PFSK-1 (cell line): ENCODE measurements around the gene ADGRB3.

Experiments
- FOXP2 ChIP-seq: optimal IDR thresholded peaks from 2 replicates; pipeline ENCODE3; 2011; ENCODE audit warnings: borderline replicate concordance, control low read depth, inconsistent platforms; ENCODE audit not compliant: insufficient read depth; ENCODE audit errors: extremely low read length, extremely low read depth
- POLR2AphosphoS5 ChIP-seq: IDR thresholded peaks from 2 replicates; pipeline ENCODE4 v1.6.1; 2012; ENCODE audit warnings: low read depth, mild to moderate bottlenecking, control low read depth, low read length, moderate library complexity
- SIN3A ChIP-seq: IDR thresholded peaks from 2 replicates; pipeline ENCODE4 v1.6.1; 2012; ENCODE audit warnings: mild to moderate bottlenecking, low read length, moderate library complexity, borderline replicate concordance; ENCODE audit not compliant: insufficient read depth
- TAF1 ChIP-seq: IDR thresholded peaks from 2 replicates; pipeline ENCODE4 v1.6.1; 2012; ENCODE audit warnings: low read length, control low read depth, borderline replicate concordance; ENCODE audit not compliant: insufficient read depth
- TF ChIP-seq, protein P1 (sequence below), 2 experiments: IDR thresholded peaks; 2 replicates each; pipeline versions ENCODE4 v1.6.1 to v1.8.0; 2011 to 2012; ENCODE audit warnings: low read depth in 2 of 2, low read length in 2 of 2, control low read depth in 1 of 2, inconsistent platforms in 1 of 2, mild to moderate bottlenecking in 1 of 2, moderate library complexity in 1 of 2; ENCODE audit not compliant: insufficient read depth in 1 of 2

DNA sequence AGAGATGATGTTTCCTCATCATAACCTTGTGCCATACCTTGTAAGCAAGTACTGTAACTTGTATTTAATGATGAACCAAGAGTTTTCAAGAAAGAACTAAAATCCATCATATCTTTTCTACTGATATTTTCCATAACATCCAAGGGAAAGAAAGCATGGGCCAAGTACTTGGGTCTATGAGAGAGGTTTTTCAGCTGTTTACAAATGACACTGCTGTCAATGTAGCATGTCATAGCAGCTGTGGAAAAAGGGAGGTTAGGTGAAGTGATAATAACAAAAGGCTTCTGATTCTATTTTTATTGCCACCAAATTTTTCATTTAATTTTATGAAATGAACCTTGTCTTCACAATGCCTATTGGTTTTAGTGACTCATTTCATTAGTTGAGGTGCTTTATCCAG lies 679.4 kb downstream of the ADGRB3 start:
- no peak for TF ChIP-seq TAF1
- no peak for TF ChIP-seq POLR2AphosphoS5
- TF ChIP-seq, protein P1, sequence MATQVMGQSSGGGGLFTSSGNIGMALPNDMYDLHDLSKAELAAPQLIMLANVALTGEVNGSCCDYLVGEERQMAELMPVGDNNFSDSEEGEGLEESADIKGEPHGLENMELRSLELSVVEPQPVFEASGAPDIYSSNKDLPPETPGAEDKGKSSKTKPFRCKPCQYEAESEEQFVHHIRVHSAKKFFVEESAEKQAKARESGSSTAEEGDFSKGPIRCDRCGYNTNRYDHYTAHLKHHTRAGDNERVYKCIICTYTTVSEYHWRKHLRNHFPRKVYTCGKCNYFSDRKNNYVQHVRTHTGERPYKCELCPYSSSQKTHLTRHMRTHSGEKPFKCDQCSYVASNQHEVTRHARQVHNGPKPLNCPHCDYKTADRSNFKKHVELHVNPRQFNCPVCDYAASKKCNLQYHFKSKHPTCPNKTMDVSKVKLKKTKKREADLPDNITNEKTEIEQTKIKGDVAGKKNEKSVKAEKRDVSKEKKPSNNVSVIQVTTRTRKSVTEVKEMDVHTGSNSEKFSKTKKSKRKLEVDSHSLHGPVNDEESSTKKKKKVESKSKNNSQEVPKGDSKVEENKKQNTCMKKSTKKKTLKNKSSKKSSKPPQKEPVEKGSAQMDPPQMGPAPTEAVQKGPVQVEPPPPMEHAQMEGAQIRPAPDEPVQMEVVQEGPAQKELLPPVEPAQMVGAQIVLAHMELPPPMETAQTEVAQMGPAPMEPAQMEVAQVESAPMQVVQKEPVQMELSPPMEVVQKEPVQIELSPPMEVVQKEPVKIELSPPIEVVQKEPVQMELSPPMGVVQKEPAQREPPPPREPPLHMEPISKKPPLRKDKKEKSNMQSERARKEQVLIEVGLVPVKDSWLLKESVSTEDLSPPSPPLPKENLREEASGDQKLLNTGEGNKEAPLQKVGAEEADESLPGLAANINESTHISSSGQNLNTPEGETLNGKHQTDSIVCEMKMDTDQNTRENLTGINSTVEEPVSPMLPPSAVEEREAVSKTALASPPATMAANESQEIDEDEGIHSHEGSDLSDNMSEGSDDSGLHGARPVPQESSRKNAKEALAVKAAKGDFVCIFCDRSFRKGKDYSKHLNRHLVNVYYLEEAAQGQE (IDR thresholded peaks at IDR 0.05; ENCODE audit: insufficient read depth in 1 of 2, low read depth in 2 of 2, low read length in 2 of 2): no peak
- no peak for TF ChIP-seq SIN3A
- TF ChIP-seq FOXP2: no peak
